Pancreas (tissue), 10 donors: Measurements from ENCODE around the gene AQP2. TPM values are rescaled to one million over a fixed set of nuclear protein-coding genes. Genes with fewer than 3 reads are reported as not detected.

Experiments used
- ATAC-seq, 4 donors: fragments of 200-7000 bp; cut with Tn5 transposase; one replicate each; pipeline versions ENCODE4 v1.8.0 to v1.9.1; 2020; ENCODE audit warnings: mild to moderate bottlenecking in 4 of 4, moderate library complexity in 4 of 4
- DNase-seq, 6 donors: peaks; one replicate each; pipeline ENCODE4 v3.0.0-alpha.2; 2020
- FAIRE-seq: peaks from 2 replicates; lab custom pipeline; 2012; peaks lifted over from hg19 to GRCh38; lab: Jason Lieb, UNC
- H3K27ac ChIP-seq, 4 donors: fragments of 200-600 bp; sonication (generic); 1 replicate in 3 of 4; 2 replicates in 1 of 4; pipeline versions ENCODE4 v1.5.0 to v1.8.0; 2020
- H3K27me3 ChIP-seq, 4 donors: fragments of 200-600 bp; one replicate each; pipeline ENCODE4 v1.8.0; 2021
- H3K36me3 ChIP-seq, 3 donors: fragments of 200-600 bp; sonication (generic) in 1 of 3; one replicate each; pipeline versions ENCODE4 v1.5.0 to v1.8.0; 2020 to 2021
- H3K4me1 ChIP-seq, 3 donors: fragments of 200-600 bp; one replicate each; pipeline ENCODE4 v1.8.0; 2021
- H3K4me3 ChIP-seq, 4 donors: fragments of 200-600 bp; sonication (generic) in 2 of 4; one replicate each; pipeline versions ENCODE4 v1.5.0 to v1.8.0; 2020 to 2021
- H3K9me3 ChIP-seq, 4 donors: fragments of 200-600 bp; one replicate each; pipeline ENCODE4 v1.8.0; 2021
- CTCF ChIP-seq, 4 donors: fragments of 200-600 bp; sonication (generic) in 3 of 4; IDR thresholded peaks; one replicate each; pipeline versions ENCODE4 v1.5.0 to v1.8.0; 2021; ENCODE audit warnings: antibody characterized with exemption in 4 of 4
- WGBS, 2 donors: extraction: QIAGEN DNeasy Blood & Tissue Kit; methylation state at CpG; one replicate each; pipeline ENCODE4 v1.1.7; 2013; 5-methylcytosine and 5-hydroxymethylcytosine counted together
- intact Hi-C, 3 donors: fragments of 100-400 bp; cut with DNase I; formaldehyde crosslinking; loops; one replicate each; pipeline versions ENCODE4 v1.11.1 to v1.14.2; 2022
- polyA plus RNA-seq, 2 donors: library from polyadenylated mRNA; stranded (reverse); fragments of 200-250 nt; gene quantifications; one replicate each; pipeline ENCODE4 v1.2.3, GENCODE V29; 2013
- total RNA-seq, 6 donors: library from RNA; stranded (reverse); fragmentation: NEBNext Ultra II Directional in 4 of 6; extraction: Animal tissue kit (Norgen Biotek cat#: 25700) in 4 of 6; gene quantifications; one replicate each; pipeline versions ENCODE4 v1.2.1 to v1.2.4, GENCODE V29; 2021 to 2023
- donor health status: healthy with polysubstance abuse.
- donor health status: DM: no; HTN: no; CAD: no; lungs with moderate emphysema.
- donor health status: DM: no; HTN: no; CAD: no.
- donor health status: control.
- donor health status: control.
- donor health status: Bipolar disorder and iron deficiency.
- donor health status: DM: yes; HTN: yes; CAD: no.
- donor health status: DM: no; HTN: no; CAD: no.
- donor health status: DM: no; HTN: no; CAD: no.
- donor health status: DM: yes; HTN: yes; CAD: no.

The AQP2 gene
- total and polyA plus RNA-seq, 8 donors = 0.06 to 0.31 (median 0.12) TPM; not detected in 5

- Histone ChIP-seq H3K27ac (no peak overlapping the region), H3K9me3 (no peaks in the 10 kb centered on the region), H3K27me3 (peaks cover 0 to 4% (median 0%) of the 10 kb centered on the region in 4 donors), H3K4me3 (no peak overlapping the region), H3K36me3 (no peaks in the 10 kb centered on the region), H3K4me1 (no peaks in the 10 kb centered on the region)
- WGBS, 2 donors = 54 to 63% methylated on average over 52 to 53 of the region's 53 CpGs
- TF ChIP-seq CTCF (IDR thresholded peaks at IDR 0.05) = no peak
- FAIRE-seq = no peak
- ATAC-seq = no peak
- peak in 2 of 6 donors; percentile 47 to 57 for DNase-seq
- intact Hi-C loops = no loop called here
Observed at GRCh38 chr12:49954863-49955830, 4.6 kb downstream of the AQP2 start.

GRCh38 chr12:49955899-49956662, 5.5 kb downstream of the AQP2 start:
- Histone ChIP-seq H3K4me1 (no peaks in the 10 kb centered on the region), H3K27me3 (peaks cover 0 to 8% (median 0%) of the 10 kb centered on the region in 4 donors), H3K27ac (no peak overlapping the region), H3K4me3 (no peak overlapping the region), H3K36me3 (no peaks in the 10 kb centered on the region), H3K9me3 (no peaks in the 10 kb centered on the region)
- WGBS, 2 donors = 65 to 68% methylated on average over 13 of the region's 13 CpGs
- DNase-seq = peak in 1 of 6 donors; percentile 16
- FAIRE-seq = no peak
- ATAC-seq = no peak
- TF ChIP-seq CTCF (IDR thresholded peaks at IDR 0.05) = no peak
- intact Hi-C loops = no loop called here

- H3K4me1 ChIP-seq = no peaks in the 10 kb centered on the region
- no peak overlapping the region for H3K27ac ChIP-seq
- intact Hi-C loops = no loop called here
- ATAC-seq (no peak), FAIRE-seq (no peak), DNase-seq (peak in 1 of 6 donors; percentile 12)
- no peaks in the 10 kb centered on the region for H3K9me3 ChIP-seq
- WGBS, 2 donors = 82 to 94% methylated on average over 6 of the region's 6 CpGs
- H3K4me3 ChIP-seq = no peak overlapping the region
- TF ChIP-seq CTCF (IDR thresholded peaks at IDR 0.05) = no peak
- no peaks in the 10 kb centered on the region for H3K36me3 ChIP-seq
- H3K27me3 ChIP-seq = peaks cover 0 to 8% (median 0%) of the 10 kb centered on the region in 4 donors
Observed at GRCh38 chr12:49956663-49957569, 6.4 kb downstream of the AQP2 start.

GRCh38 chr12:49957570-49957967, 7.0 kb downstream of the AQP2 start:
- Histone ChIP-seq H3K36me3 (no peaks in the 10 kb centered on the region), H3K27me3 (peaks cover 0 to 8% (median 0%) of the 10 kb centered on the region in 4 donors), H3K4me1 (peaks cover 0 to under 1% (median 0%) of the 10 kb centered on the region in 3 donors), H3K4me3 (no peak overlapping the region), H3K27ac (no peak overlapping the region), H3K9me3 (no peaks in the 10 kb centered on the region)
- TF ChIP-seq CTCF (IDR thresholded peaks at IDR 0.05) = no peak
- DNase-seq (no peak), FAIRE-seq (no peak), ATAC-seq (no peak)
- intact Hi-C loops = no loop called here
